ENCODE measurements around the gene NUP210L.

Gene NUP210L

DNA sequence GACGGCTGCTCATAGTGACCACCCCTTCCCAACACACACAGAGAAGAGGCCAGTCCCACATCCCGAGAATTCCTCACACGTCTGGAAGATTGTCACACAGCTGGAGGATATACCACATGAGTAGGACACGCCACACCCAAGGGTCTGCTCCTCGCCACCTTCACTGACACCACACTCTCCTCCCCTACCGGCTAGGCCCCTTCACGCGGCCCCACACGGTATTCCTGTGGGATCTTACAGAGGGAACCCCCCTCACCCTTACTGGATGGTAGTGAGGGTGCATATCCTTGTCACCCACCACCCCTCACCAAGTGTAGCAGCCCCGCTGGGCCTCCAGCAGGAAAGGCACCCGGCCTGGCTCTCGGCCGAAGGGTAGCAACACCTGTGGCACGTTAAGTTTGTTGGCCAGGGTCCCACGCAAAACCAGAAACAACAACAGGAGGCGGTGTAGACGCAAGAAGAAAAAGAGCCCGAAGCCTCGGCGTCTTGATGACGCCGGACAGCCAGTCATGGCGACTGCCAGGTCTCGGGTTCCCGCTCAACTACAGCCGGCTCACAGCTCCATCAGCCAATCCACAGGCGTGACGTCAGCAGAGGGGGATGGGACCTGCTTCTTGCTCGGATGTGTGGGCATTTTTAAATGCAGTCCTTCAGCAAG is at the start of gene NUP210L:
Gene NUP210L (minus strand): TSS at position 540 of the 658 bp plus-strand sequence.
- DNase-seq: no peak

DNA sequence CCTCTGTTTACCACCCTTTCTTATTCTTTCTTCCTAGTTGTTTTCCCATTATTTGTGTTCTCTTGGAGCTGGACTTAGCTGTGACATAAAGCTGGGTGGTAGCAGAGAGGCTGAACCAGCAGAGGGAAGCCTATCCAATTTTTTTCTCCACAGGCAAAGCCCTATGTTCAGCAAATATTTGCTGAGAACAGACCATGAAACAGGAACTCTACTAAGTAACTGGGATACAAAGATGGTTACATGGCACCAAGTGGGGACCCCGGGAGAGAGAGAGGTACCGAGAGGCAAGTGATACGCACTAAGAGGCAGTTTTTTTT is 44.6 kb upstream of the NUP210L start:
- no peak for DNase-seq

DNA sequence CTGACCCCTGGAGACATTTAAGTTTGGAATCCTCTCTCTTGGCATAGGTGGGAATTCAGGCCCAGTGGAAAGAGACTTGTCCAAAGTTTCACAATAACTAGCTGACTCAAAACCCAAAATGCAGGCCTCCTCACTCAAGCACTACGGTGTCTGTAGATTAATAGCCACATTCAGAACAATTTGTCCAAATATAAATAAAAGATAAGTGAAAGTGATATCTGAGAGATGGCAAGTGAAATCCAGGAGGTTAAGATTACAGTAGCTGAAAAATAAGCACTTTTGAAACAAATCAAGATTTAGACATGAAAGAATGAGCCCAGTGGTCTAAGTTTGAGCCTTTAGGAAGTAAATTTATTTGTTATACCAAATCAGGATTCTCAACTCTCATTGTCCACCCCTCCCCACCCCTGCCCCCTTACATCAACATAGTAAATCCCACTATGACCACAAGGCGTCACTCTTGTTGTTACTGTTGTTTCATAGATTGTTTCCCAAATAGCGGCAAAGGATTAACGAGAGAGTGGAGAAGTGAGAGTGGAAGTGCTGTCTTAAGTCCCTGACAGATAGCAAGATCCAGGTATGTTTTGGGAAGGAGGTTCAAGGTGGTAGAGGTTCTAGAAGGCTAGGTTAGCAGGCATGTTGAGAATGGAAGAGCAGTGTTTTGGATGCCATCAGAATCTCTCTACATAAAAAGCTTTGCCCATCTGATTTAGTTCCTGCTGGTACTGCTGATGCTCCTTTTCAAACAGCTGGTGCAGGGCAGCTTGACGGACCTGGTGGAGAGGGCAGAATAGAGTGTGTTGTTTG is 44.1 kb upstream of the NUP210L start:
- DNase-seq: peak; percentile 30

DNA sequence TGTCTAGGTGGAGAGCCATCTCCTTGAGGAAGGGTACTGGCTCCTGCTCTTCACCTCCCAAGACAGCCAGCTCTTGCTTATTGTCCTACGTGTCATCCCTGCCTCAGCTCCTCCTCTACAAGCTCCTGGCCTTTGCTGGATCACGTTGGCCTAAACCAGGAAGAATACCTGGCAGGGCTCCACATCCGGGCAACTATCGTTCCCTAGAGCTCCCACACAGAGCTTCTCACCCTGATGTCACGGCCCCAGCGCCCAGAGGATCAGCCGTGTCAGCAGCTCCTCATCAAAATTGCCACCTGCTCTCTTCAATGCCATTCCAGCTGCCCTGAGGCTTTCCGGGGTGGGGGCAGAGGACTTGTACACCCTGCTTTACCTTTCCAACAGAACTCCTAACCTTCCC is 38.9 kb upstream of the NUP210L start:
- DNase-seq: no peak

DNA sequence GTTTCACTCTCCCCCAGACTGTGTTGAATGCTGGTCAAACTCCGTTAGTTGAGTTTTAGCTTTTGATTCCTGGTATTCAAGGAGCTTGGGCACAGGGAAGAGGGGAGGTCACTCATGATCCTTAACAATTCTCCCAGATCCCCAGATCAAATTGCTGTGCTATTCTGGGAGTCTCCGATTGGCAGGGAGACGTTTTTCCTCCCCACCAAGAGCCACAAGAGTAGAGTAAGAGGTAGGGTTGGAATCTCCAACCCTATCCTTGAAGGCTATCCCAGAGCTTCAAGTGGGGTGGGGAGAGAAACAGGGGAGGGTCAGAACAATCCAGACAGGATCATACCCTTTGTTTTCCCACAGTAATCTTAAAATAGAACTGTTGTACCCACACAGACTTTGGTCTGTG is 37.6 kb upstream of the NUP210L start:
- DNase-seq: no peak

DNA sequence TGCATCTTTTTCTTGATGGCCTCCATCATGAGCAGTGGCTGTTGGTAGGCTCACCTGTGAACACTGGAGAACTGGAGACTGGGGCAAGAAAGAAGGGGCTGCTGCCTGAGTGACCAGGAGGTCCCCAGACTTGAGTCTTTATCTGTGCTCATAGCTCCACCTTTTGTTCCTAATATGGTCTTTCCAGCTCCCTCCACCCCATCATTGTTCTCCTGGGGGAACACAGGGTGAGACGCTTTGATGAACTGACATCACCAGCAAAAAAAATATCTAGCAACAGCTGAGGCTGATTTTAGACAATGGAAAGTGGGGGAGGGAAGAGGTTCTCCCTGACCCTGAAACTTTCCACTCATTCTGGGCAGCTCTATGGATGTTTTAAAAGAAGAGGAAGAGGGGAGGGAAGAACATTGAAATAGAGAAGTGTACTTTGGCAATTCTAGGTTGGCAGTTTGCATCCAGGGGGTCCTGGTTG is 37.2 kb upstream of the NUP210L start, which contains the start of gene TPM3:
Gene TPM3 (minus strand): TSS at position 111 of the 472 bp plus-strand sequence. CDS start 82 bp downstream, at position 29.
- no peak for DNase-seq

DNA sequence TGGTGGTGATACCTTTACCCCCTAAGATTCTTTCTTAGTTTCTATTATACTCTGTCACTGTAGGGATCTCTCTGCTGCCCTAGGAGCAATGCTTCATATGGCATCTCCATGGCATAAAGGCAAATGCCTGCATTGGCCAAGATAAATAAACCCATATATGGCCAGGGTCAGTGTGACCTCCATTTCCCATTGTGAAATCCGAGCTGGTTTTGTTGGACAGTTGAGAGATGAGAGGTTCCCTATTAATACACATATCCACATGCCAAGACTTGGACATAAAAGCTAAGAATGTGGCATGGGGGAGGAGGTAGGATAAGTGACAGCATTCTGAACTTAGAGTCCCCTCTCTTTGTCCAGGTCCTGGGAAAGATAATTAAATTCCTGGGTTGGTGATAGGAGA is 35.7 kb upstream of the NUP210L start:
- no peak for DNase-seq

DNA sequence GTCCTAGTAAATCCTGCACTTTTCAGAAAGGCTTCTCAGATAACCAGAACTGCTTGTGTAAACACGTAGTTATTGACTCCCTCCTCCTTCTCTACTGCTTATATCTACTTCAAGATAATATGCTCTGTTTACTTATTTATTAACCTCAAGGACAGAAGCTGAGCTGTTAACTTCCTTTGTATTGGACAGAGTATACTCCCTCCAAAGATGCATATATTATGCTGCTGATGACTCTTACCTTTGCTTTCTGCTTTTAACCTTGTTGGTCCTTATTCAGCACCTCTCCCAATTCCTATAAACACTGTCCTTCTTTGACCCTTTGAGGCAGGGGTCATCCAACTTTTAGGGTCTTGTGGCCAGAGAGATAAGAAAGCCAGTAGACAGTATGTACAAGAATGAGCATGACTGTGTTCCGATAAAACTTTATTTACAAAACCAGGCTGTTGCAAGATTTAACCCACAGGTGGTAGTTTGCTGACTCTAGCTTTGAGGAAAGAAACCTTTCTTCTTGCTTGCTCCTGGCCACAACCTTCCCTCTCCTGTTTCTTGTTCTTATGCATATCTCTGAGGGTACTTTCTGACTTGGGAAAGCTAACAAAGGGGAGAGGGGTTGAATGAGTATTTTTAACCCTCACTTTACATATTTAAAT is 32.1 kb upstream of the NUP210L start:
- no peak for DNase-seq

DNA sequence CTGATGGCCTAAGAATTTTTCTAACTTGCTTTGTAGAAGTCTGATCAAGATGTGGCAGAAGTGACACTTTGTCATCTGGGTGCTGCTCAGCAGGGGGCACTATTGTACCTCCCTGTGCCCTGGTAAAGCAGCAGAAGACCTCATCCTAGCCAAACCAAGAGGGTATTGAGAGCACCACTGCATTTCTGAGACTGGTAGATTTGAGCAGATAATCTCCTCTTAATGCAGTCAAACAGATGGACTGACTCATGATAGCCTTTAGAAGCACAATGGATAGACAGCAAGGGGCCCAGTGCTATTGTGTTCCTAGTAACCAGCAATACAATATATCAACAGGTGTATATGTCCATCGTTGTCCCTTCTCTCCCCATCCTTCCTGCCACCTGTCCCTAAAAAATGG is 31.3 kb upstream of the NUP210L start:
- DNase-seq: peak; percentile 44

DNA sequence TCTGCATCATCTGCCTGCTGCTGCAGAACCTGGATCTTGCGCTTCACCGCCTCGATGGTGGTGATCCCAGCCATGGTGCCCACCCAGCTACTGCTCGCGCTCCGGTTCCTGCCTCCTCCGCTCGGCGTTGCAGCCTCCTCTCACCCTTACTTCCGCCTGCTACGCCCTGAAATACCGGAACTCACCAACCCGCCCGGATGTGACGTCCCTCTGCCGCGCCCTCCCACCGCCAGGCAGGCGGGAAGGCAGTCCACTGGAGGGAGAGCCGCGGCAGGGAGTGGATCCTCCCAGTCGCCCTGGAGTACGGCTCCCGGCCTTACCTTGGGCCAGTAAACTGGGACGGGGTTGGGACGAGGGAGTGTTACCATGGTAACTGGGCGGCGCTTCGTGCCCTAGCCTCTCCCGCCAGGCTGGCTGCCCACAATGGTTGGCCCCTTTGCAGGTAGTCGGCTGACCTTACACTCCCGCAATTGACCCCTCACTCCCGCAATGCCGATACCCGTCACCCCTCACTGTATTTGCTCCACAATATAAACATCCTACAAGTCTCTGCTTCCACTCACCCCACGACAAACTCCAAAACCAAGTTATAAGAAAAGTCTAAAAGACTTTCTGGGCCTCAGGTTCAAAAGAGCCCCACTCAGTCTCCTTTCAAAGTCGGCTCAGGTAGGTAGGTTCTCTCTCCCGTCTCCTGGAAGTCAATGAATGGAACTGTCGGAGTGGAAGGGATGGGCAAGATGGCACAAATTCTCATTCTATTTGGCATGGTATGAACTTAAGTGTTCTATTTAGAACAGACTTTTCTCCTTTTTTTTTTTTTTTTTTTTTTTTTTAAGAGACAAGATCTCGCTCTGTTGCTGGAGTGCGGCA is 28.4 kb upstream of the NUP210L start:
- peak; percentile 88 for DNase-seq

DNA sequence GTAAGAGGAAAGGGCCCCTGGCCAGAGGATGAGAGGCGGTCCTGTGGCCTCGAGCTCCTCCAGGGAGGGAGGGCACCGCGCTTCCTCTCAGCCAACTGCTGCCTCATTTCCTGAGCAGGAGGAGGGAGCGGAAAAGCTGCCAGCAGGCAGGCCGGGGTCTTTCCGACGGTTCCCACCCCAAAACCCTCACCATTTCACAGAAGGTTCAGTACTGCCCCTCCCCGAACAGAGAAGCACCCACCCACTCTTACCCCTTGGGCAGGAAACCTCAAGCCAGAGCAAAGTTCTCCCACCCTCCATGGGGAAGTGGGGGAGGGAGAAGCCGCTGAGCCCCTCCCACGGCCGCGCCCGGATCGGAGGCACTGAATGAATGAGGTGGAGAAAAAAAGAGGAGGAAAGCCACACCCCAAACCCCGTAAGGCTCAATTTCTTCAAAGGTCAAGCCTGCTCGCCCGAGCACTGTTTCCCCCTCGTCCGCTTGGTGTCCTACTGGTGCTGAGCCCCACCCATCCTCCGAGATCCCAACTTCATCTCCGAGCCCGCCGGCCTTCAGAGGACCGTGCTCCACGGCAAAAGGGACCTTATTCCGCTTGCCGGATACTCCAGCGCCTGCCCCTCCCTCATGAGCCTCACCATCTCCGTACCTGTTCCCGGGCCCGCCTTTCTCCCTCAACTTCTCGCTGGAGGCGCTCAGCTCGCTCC is 27.6 kb upstream of the NUP210L start:
- peak; percentile 86 for DNase-seq

DNA sequence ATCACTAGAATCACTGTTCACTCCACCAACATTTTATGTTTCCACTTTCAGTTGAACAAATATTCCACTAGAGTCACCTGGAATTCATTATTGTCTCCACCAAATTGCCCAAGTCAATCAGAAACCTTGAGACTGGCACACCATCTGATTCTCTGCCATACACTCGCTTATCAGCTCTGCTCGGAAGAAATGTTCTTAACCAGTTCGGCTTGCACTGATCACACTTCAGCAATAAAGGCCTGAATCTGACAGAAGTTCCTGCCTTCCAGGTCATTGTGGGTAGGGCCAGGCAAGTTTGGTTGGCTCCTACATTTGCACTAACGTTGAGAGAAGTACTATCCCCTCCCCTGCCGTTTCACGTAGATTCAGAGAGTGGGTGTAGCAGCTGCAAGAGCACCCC is 27.1 kb upstream of the NUP210L start:
- DNase-seq: no peak

DNA sequence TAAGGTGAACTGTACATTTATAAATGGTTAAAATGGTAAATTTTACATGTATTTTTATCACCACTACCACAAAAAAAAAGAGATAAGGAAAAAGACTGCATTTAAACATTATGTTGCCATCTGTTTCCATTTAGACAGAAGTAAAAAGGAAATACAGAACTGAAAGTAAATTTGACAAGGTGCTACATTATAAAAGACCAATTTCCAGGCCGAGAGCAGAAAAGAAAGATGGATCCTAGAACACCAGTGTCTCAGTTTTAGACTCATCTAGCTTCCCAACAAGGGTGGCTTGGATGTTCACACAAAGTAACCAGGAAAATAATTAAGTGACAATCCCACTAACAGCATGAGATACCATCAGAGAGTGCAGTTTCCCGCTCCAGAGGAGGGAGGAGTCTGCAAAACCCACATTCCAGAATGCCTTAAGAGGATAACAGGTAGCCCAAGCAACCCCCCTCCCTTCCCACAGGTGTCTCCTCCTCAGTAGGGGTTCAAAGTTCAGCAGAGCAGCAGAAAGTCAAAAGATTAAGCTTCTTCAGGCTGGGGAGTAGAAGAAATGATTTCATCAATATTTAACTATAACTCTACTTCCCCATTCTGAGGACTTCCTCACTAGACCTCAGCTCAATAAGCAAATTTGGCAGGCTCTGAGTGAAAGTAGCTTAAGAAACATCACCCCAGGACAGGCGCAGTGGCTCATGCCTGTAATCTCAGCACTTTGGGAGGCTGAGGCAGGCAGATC is 25.2 kb upstream of the NUP210L start:
- DNase-seq: peak; percentile 54

DNA sequence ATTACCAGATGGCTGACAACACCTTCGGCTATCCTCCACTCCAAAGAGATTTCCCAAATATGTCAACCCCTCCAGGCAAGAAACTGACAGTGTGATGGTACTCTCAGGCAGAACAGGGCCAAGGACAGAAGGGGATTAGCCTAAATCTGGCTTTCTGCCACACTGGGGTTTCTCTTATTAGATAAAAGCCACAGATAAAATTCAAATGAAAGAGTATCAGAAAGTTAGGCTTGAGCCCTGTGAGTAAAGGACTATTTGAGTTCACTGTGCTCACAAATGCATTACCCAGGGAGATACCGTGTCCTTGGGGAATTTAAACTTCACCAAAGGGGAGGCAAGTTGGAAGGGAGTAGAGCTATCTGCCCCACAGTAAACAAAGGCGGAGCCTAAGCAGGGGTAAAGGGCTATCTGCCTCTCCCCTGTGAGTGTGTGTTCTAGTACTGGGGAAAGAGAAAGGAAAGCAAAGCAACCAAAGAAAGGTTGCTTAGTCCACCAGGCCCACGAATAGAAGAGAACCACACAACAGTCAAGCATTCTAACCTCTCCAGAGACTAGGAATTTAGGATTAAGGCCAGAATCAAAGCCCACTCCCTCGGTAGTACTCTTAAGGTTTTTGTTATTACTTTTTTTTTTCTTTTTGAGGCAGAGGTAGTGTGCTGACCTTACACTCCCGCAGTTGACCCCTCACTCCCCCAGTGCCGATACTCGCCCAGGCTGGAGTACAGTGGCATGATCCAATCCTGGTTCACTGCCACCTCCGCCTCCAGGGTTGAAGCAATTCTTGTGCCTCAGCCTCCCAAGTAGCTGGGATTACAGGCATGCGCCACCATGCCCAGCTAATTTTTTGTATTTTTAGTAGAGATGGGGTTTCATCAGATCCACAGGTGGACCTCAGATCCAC is 24.3 kb upstream of the NUP210L start:
- DNase-seq: no peak

DNA sequence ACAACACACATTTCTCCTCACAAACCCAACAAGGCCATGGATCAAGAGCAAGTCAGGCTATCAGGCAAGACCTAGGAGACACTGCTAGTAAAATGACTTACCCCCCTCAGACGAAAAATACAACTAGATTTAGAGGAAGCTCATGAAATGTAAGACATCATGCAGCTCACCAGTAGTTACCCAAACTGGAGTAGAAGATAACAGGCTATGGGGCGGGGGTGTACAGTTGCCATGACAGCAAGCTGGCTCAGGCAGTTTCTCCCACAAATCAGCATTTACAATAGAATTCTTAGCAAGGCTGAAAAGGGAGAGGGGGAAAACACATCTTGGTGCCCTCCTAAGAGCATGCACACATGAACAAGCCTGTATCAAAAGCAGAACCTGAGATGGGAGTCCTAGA is 23.1 kb upstream of the NUP210L start:
- DNase-seq: no peak

DNA sequence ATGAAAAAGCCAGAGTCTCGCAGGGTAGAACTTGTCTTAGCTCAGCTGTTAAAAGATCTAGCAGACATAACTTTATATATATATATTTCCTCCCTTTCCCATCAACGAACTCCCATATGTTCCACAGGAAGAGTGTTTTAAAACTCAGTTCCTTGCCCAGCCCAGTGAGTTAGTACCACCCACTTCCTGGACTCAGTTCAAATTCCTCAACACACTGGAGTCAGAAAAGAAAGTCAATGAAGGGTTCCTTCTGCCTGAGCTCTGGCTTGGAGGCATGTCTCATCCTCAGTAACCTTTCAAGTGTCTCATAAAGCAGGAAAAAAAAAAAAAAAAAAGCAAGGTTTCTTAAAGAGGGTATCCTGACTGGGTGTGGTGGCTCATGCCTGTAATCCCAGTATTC is 21.5 kb upstream of the NUP210L start:
- no peak for DNase-seq

DNA sequence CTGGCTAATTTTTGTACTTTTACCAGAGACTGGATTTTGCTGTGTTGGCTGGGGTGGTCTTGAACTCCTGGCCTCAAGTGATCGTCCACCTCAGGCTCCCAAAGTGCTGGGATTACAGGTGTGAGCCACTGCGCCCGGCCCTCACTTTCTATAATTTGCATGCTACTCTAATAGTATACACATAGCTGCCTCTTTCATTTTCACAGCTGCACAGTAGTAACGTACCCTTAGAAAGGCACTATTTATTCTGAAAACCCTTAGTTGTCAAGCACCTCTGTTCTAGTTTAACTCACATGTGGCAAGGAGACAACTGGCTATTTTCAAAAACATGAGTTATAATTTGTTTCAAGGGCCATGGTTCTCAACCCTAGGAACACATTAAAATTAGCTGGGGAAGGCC is 19.8 kb upstream of the NUP210L start:
- DNase-seq: no peak

DNA sequence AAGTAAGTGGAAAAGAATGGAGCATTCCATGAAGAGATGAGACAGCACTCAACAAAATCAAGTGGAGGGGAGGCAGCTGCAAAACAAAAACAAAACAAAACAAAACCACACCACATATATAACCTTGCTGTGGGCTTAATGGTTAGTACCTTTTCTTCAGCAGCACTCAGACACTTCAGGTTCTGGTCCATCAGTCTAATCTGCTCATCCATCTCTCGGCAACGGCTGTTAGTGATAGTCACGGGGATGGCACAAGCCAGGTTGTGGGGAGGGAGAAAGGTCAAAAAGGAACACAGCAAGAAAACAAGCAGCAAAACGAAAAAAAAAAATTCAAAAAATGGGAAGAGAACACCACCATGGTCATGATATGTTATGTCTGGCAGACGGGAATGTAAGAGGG is 17.0 kb upstream of the NUP210L start:
- no peak for DNase-seq

DNA sequence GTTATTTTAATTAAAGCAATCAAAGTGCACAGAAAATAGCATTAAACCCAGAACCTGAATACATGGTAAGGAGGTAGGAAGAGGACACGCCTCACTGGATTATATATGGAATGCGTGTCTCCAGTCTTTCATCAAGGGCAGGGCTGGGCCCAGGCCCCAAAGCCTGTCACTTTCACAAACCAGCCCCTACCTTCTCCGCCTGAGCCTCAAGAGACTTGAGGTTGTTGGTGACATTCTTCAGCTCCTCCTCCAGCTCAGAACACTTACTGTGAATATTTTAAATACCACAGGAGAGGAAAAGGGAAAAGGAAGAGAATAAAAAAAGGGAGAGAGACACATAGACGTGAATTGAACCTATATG is 16.3 kb upstream of the NUP210L start:
- DNase-seq: no peak

DNA sequence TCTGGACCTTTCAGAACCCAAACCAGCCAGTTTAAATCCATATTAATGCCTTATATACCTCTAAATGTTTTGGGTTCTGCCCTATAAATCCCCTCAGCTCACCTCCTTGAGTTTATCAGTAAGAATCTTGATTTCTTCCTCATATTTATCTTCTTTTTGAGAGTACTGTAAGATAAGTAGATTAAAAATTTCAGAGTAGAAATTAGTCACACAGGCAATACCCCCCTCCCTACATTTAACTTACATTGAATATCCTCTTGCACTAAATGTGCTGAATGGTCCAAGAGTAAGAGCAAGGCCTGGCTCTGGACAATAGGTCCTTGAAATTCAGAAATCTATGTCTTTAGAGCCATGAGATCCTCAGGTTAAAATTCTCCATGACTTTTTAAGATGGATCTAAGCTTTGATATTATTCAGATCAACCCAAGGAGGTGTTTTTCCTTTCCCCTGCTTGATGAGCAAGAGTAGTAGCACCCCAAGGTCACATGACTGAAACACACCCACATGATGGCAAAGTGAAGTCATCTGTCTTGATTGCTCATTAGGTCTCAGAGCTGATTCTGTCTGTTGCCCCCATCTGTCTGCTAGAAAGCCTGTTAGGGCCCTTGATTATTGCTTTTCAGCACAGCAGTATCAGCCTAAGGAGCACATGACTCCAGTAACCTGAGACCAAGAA is 15.8 kb upstream of the NUP210L start:
- DNase-seq: no peak

All from KG1 (cell line).